Activated CD8-positive, alpha-beta T cell treated with anti-CD3 and anti-CD28 coated beads for 36 hours (primary cell): ENCODE measurements around the gene CFAP53. TPM values are rescaled to one million over a fixed set of nuclear protein-coding genes. Genes with fewer than 3 reads are reported as not detected.

ENCODE experiments used
- ATAC-seq: fragments of 200-7000 bp; cut with Tn5 transposase; one replicate; pipeline ENCODE4 v1.10.0; 2021; ENCODE audit warnings: mild to moderate bottlenecking, moderate library complexity
- CTCF ChIA-PET: fragments of 350-600 bp; sonication (Branson Sonifier 250); formaldehyde crosslinking; loops from one replicate; lab custom pipeline; 2021; ENCODE audit warnings: antibody characterized with exemption; lab: Charles Lee
- POLR2A ChIA-PET: fragments of 350-600 bp; sonication (Branson Sonifier 250); formaldehyde crosslinking; loops from one replicate; lab custom pipeline; 2021; ENCODE audit warnings: antibody characterized with exemption; lab: Charles Lee
- DNase-seq: peaks from one replicate; pipeline ENCODE4 v3.0.0-alpha.2; 2020
- H3K27ac Mint-ChIP-seq: one replicate; pipeline ENCODE4 v1.8.0; 2021; ENCODE audit warnings: mild to moderate bottlenecking, mixed read lengths
- H3K27me3 Mint-ChIP-seq: one replicate; pipeline ENCODE4 v1.8.0; 2021; ENCODE audit warnings: mixed read lengths
- H3K36me3 Mint-ChIP-seq: one replicate; pipeline ENCODE4 v1.8.0; 2021; ENCODE audit warnings: low read depth, mixed read lengths
- H3K4me1 Mint-ChIP-seq: one replicate; pipeline ENCODE4 v1.8.0; 2021; ENCODE audit warnings: low read depth, mixed read lengths
- H3K4me3 Mint-ChIP-seq: one replicate; pipeline ENCODE4 v1.8.0; 2021; ENCODE audit warnings: mild to moderate bottlenecking, moderate library complexity, mixed read lengths
- H3K9me3 Mint-ChIP-seq: one replicate; pipeline ENCODE4 v1.8.0; 2021; ENCODE audit warnings: mixed read lengths
- intact Hi-C: fragments of 100-400 bp; cut with micrococcal nuclease; formaldehyde crosslinking; loops from one replicate; pipeline ENCODE4 v1.10.0; 2022
- total RNA-seq, 2 experiments: library from RNA; stranded (reverse); gene quantifications; one replicate each; pipeline ENCODE4 v1.2.3, GENCODE V29; 2021
- TF ChIP-seq, protein P1 (sequence below): fragments of 200-600 bp; IDR thresholded peaks from one replicate; pipeline ENCODE4 v1.8.0; 2022; ENCODE audit warnings: antibody characterized with exemption, mild to moderate bottlenecking

Gene CFAP53
- total RNA-seq, 2 experiments from 2014 or later = 0.27 to 0.76 TPM

DNA sequence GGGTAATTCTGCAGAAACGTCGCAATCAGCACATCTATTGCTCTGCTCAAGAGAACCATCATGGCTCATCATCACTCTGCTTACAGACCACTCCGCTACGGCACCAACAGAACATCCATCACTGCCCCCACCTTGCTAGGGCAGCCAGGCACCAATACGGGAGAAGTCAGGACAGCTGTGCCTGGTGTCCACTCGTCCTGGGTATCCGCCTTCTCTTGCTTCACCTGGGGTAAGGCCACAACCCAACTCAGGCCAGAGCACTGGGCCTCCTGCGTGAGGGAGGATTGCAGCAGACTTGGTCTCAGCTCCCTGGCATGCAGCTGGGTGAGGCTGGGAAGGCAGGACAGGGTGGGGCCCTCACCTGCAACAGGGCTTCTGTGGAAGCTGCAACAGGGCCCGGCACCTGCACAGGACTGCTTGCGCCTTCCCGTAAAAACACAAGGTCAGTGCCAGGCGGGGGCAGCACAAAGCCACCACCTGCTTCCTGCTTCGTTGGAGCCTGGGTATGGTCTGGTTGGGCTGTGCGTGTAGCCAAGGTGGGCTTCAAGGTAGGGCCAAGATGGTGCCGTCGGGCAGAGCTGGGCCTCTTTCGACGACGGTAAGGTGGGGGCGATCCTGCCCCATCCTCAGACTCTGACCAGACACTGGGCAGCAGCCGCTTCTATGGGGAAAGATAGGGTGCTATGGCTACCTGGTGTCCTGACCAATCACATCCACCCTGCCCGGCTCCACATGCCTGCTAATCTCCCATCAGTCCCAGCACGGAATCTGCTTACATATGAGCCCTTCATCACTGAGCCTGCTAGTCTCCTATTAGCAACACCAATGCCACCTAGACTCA, 7.1 kb upstream of the CFAP53 start:
- Mint-ChIP-seq H3K4me3 (no peak overlapping the region), H3K27ac (no peak overlapping the region), H3K4me1 (peaks cover 9% of the 10 kb centered on the region), H3K27me3 (no peaks in the 10 kb centered on the region), H3K9me3 (no peaks in the 10 kb centered on the region), H3K36me3 (peaks cover 61% of the 10 kb centered on the region)
- ChIA-PET CTCF (no interaction called here), POLR2A (no interaction called here)
- ATAC-seq (no peak), DNase-seq (no peak)
- intact Hi-C loops = no loop called here
- TF ChIP-seq, protein P1, sequence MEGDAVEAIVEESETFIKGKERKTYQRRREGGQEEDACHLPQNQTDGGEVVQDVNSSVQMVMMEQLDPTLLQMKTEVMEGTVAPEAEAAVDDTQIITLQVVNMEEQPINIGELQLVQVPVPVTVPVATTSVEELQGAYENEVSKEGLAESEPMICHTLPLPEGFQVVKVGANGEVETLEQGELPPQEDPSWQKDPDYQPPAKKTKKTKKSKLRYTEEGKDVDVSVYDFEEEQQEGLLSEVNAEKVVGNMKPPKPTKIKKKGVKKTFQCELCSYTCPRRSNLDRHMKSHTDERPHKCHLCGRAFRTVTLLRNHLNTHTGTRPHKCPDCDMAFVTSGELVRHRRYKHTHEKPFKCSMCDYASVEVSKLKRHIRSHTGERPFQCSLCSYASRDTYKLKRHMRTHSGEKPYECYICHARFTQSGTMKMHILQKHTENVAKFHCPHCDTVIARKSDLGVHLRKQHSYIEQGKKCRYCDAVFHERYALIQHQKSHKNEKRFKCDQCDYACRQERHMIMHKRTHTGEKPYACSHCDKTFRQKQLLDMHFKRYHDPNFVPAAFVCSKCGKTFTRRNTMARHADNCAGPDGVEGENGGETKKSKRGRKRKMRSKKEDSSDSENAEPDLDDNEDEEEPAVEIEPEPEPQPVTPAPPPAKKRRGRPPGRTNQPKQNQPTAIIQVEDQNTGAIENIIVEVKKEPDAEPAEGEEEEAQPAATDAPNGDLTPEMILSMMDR = no peak

DNA sequence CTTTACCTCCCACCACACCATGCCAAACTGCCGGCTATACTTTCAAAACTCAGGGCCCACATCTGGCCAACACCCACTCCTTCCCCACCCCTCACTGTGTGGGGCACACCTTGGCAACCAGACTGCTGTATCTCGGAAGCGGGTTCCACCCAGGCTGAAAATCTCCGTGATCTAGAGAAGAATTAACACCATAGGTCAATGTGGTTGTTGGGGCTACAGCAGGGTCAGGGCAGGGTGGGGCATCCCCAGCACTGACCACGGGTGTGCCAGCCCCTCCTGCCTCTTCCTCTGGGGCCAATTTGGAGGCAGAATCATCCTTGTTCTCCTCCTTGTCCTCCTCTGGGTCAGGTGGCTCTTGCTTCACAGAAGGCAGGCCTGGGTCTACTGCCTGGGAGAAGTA, 6.3 kb upstream of the CFAP53 start:
- ChIA-PET CTCF (no interaction called here), POLR2A (interaction anchor here (5.0 kb wide), 1 partner anchor 9 kb away, joined by 32 read pairs; the partner anchor contains the start of gene MBD1)
- ATAC-seq (no peak), DNase-seq (no peak)
- Mint-ChIP-seq H3K4me3 (no peak overlapping the region), H3K36me3 (peaks cover 61% of the 10 kb centered on the region), H3K4me1 (peaks cover 11% of the 10 kb centered on the region), H3K27me3 (no peaks in the 10 kb centered on the region), H3K9me3 (no peaks in the 10 kb centered on the region), H3K27ac (no peak overlapping the region)
- intact Hi-C loops = no loop called here
- TF ChIP-seq, protein P1 = no peak

GRCh38 chr18:50268022-50268747, 1.9 kb upstream of the CFAP53 start:
- ChIA-PET CTCF (interaction anchor here (0.6 to 3.1 kb wide), 13 partner anchors 9 to 168 kb away, joined by 3 to 23 read pairs (median 4); partner anchors contain the start of gene MBD1), POLR2A (interaction anchor here (0.6 to 5.0 kb wide), 4 partner anchors 14 to 151 kb away, joined by 3 to 32 read pairs (median 3); partner anchors contain the start of gene MBD1)
- Mint-ChIP-seq H3K27ac (peak overlapping the region; percentile 64), H3K27me3 (no peaks in the 10 kb centered on the region), H3K4me1 (peaks cover 27% of the 10 kb centered on the region), H3K9me3 (no peaks in the 10 kb centered on the region), H3K4me3 (peak overlapping the region; percentile 65), H3K36me3 (peaks cover 33% of the 10 kb centered on the region)
- intact Hi-C loops = no loop called here
- ATAC-seq = peak; percentile 73
- TF ChIP-seq, protein P1 = peak; percentile 71
- DNase-seq = peak; percentile 90

DNA sequence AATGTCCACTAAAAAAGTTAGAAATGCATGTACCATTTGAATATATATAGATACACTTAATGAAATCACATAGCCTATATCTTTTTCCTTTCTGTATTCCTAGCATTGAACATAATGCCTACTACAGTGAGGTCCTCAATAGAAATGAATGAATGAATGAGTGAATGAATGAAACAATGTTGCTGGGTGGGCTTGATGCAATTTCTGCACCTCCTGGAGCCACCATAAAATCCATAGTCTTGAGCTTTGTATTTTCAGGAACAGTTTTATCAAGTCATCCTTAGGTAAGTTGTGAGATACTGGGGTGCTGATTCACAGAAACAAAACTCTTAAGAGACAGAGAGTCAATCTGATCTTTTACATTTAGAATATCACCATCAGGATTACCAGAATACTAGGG, 3.3 kb downstream of the CFAP53 start:
- POLR2A ChIA-PET = no interaction called here
- DNase-seq = no peak
- no peak for ATAC-seq
- Mint-ChIP-seq H3K4me3 (no peak overlapping the region), H3K27ac (no peak overlapping the region), H3K9me3 (no peaks in the 10 kb centered on the region), H3K27me3 (no peaks in the 10 kb centered on the region), H3K4me1 (peaks cover 17% of the 10 kb centered on the region), H3K36me3 (peaks cover 3% of the 10 kb centered on the region)
- CTCF ChIA-PET = no interaction called here
- intact Hi-C loops = no loop called here
- TF ChIP-seq, protein P1 = no peak
